ENCODE results near the gene ZNF555. TPM values are rescaled to one million over a fixed set of nuclear protein-coding genes. Genes with fewer than 3 reads are reported as not detected.

Gene ZNF555
- total RNA-seq, 2 experiments from 2014 or later = 2.3 to 2.4 TPM

DNA sequence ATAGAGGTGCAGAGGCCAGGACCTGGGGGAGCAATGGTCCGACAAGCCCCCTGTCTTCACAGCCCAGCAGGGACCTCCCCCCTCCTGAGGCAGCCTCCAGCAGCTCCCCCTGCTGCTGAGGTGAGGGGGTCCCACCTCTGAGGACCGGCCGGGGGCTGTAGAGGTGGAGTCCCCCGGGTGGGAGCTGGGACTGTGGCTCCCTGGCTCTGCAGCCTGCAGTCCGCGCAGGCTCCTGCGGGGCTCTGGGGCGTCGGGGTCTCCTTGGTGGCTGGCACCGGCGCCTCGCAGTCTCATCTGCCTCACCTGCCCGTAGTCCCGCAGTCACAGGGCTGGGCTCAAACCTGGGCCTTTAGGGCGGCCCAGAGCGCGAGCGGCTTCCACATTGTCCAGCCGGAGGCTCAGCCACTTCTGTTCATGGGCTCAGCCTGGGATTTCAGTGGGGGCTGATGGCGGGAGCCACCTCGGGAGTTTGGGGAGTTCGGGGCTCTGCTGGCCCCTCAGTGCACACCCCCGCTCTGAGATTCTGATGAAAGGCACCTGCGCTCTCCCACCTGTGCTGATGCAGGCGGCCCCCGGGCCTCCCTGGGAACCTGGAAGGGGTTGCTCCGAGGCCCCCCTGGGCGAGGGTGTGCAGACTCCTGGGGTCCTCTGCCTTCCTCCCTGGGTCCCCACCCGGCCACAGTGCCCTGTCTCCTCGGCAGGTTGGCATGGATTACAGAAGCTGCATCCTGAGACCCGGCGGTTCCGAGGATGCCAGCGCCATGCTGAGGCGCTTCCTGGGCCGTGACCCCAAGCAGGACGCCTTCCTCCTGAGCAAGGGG, 28.7 kb upstream of the ZNF555 start:
- no peak for ATAC-seq (ENCODE audit: poor library complexity)
- intact Hi-C loops (cut with DNase I, micrococcal nuclease) = no loop called here
- TF ChIP-seq, protein P1, sequence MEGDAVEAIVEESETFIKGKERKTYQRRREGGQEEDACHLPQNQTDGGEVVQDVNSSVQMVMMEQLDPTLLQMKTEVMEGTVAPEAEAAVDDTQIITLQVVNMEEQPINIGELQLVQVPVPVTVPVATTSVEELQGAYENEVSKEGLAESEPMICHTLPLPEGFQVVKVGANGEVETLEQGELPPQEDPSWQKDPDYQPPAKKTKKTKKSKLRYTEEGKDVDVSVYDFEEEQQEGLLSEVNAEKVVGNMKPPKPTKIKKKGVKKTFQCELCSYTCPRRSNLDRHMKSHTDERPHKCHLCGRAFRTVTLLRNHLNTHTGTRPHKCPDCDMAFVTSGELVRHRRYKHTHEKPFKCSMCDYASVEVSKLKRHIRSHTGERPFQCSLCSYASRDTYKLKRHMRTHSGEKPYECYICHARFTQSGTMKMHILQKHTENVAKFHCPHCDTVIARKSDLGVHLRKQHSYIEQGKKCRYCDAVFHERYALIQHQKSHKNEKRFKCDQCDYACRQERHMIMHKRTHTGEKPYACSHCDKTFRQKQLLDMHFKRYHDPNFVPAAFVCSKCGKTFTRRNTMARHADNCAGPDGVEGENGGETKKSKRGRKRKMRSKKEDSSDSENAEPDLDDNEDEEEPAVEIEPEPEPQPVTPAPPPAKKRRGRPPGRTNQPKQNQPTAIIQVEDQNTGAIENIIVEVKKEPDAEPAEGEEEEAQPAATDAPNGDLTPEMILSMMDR (IDR thresholded peaks at IDR 0.05) = no peak
- no peaks in the 10 kb centered on the region for H3K27me3 Mint-ChIP-seq
- DNase-seq = peak in 1 of 14 experiments; percentile 18
- no peaks in the 10 kb centered on the region for H3K4me1 ChIP-seq (ENCODE audit: insufficient read depth, low read length)
- ChIA-PET CTCF (interaction anchor here (0.9 kb wide), 1 partner anchor 25 kb away, joined by 3 read pairs; no protein-coding TSS in a partner anchor), POLR2A (no interaction called here)
- H3K4me3 Mint-ChIP-seq = no peak overlapping the region
- no peaks in the 10 kb centered on the region for H3K9me3 ChIP-seq (ENCODE audit: control insufficient read depth in 1 of 2, insufficient read depth in 1 of 2, low read length in 2 of 2)
- H3K27ac ChIP-seq (ENCODE audit: low read depth in 1 of 2, low read length in 2 of 2) = no peak overlapping the region
- H3K36me3 ChIP-seq (ENCODE audit: insufficient read depth, low read length) = peaks cover 18% of the 10 kb centered on the region
- no peaks in the 10 kb centered on the region for H3K4me1 Mint-ChIP-seq (ENCODE audit: low read depth)
- no peak overlapping the region for H3K27ac Mint-ChIP-seq
- H3K27me3 ChIP-seq (ENCODE audit: control insufficient read depth in 1 of 2, insufficient read depth in 2 of 2, low read length in 2 of 2) = no peaks in the 10 kb centered on the region
- H3K36me3 Mint-ChIP-seq (ENCODE audit: low read depth) = peaks cover 17% of the 10 kb centered on the region
- H3K4me3 ChIP-seq (ENCODE audit: low read length) = no peak overlapping the region
- H3K9me3 Mint-ChIP-seq = no peaks in the 10 kb centered on the region

DNA sequence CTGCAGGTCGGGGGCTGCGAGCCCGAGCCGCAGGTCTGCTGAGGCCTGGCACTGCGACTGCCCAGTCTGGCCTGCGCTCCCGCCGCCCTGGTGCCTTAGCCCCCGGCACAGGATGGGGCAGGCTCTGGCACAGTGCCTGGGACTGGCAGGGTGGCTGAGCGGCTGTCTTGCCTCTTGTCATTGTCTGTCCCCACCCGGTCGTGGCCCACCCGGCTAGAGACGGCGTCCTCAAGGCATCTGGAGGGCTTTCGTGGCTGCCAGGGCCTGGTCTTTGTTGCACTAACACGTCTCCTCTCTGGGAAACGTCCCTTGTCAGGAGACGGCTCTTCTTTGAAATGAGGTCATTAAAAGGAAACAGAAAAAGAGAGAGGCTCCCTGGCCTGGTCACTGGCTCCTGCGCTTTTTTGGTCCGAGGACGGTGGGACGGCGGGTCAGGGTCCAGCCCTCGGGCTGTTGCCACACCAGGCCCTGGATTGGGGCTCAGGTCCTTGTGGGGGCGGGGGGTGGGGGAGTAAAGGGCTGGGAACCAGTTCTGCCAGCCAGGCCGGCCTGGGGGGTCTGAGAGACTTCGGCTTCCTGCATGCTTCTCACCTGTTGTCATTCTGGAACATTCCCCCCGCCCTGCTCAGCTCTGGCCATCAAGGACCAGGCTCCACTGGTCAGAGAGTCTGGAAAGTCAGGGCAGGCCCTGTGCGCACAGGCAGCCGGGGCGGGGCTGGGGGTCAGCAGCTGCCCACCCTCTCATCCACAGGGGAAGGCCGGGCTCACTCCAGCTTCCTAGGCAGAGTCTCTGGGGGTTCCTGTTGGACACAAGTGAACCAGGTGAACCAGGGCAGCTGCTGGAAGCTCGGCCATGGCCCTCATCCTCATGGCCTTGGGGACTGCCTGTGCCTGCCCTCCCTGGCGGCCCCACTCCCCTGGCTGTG, 27.8 kb upstream of the ZNF555 start:
- intact Hi-C loops (cut with DNase I, micrococcal nuclease) = no loop called here
- Mint-ChIP-seq H3K27ac (no peak overlapping the region), H3K27me3 (no peaks in the 10 kb centered on the region), H3K4me1 (ENCODE audit: low read depth) (no peaks in the 10 kb centered on the region), H3K4me3 (no peak overlapping the region), H3K9me3 (no peaks in the 10 kb centered on the region), H3K36me3 (ENCODE audit: low read depth) (peaks cover 16% of the 10 kb centered on the region)
- ChIA-PET POLR2A (no interaction called here), CTCF (no interaction called here)
- TF ChIP-seq, protein P1 (IDR thresholded peaks at IDR 0.05) = no peak
- peaks cover 15% of the 10 kb centered on the region for H3K36me3 ChIP-seq (ENCODE audit: insufficient read depth, low read length)
- no peak overlapping the region for H3K4me3 ChIP-seq (ENCODE audit: low read length)
- H3K9me3 ChIP-seq (ENCODE audit: control insufficient read depth in 1 of 2, insufficient read depth in 1 of 2, low read length in 2 of 2) = no peaks in the 10 kb centered on the region
- no peaks in the 10 kb centered on the region for H3K4me1 ChIP-seq (ENCODE audit: insufficient read depth, low read length)
- H3K27me3 ChIP-seq (ENCODE audit: control insufficient read depth in 1 of 2, insufficient read depth in 2 of 2, low read length in 2 of 2) = no peaks in the 10 kb centered on the region
- no peak overlapping the region for H3K27ac ChIP-seq (ENCODE audit: low read depth in 1 of 2, low read length in 2 of 2)
- ATAC-seq (ENCODE audit: poor library complexity) (no peak), DNase-seq (peak in 1 of 14 experiments; percentile 11)

DNA sequence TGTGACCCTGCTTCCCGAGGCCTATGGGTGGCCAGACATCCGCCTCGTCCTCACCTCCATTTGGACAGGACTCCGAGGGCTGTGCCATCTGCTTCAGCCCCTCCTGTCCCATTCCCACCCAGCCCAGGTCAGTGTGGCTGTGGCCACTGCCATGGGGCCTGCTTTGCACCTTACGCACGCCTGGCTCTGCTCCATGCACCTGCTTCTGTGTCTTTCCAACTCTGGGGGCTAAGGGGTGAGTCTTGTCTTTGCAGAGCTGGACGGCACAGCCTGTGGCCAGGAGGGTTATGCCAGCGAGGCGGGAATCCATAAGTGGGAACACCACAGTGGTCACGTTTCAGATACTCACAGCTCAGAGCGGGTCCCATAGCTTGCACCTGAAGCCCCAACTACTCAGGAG, 26.8 kb upstream of the ZNF555 start:
- no peaks in the 10 kb centered on the region for H3K27me3 Mint-ChIP-seq
- H3K9me3 ChIP-seq (ENCODE audit: control insufficient read depth in 1 of 2, insufficient read depth in 1 of 2, low read length in 2 of 2) = no peaks in the 10 kb centered on the region
- no peak overlapping the region for H3K4me3 ChIP-seq (ENCODE audit: low read length)
- TF ChIP-seq, protein P1 (IDR thresholded peaks at IDR 0.05) = no peak
- DNase-seq = no peak
- H3K9me3 Mint-ChIP-seq = no peaks in the 10 kb centered on the region
- peaks cover 7% of the 10 kb centered on the region for H3K36me3 Mint-ChIP-seq (ENCODE audit: low read depth)
- H3K27ac ChIP-seq (ENCODE audit: low read depth in 1 of 2, low read length in 2 of 2) = no peak overlapping the region
- H3K4me1 Mint-ChIP-seq (ENCODE audit: low read depth) = no peaks in the 10 kb centered on the region
- ChIA-PET POLR2A (no interaction called here), CTCF (no interaction called here)
- H3K27ac Mint-ChIP-seq = no peak overlapping the region
- peaks cover 7% of the 10 kb centered on the region for H3K36me3 ChIP-seq (ENCODE audit: insufficient read depth, low read length)
- H3K27me3 ChIP-seq (ENCODE audit: control insufficient read depth in 1 of 2, insufficient read depth in 2 of 2, low read length in 2 of 2) = no peaks in the 10 kb centered on the region
- intact Hi-C loops (cut with DNase I, micrococcal nuclease) = no loop called here
- H3K4me1 ChIP-seq (ENCODE audit: insufficient read depth, low read length) = peaks cover 4% of the 10 kb centered on the region
- no peak for ATAC-seq (ENCODE audit: poor library complexity)
- H3K4me3 Mint-ChIP-seq = no peak overlapping the region
